H1 (cell line): ENCODE results near the gene GAK. TPM values are rescaled to one million over a fixed set of nuclear protein-coding genes. Genes with fewer than 3 reads are reported as not detected.

ENCODE experiments used
- KDM1A ChIP-seq: fragments of 200-600, 300-600 bp; sonication (generic); IDR thresholded peaks from 2 replicates; pipeline ENCODE4 v1.7.1; 2016; ENCODE audit warnings: mild to moderate bottlenecking, low read length, borderline replicate concordance
- SIN3A ChIP-seq, 2 experiments: IDR thresholded peaks in 1 of 2; conservative IDR thresholded peaks in 1 of 2; 2 replicates each; pipeline ENCODE4 v1.6.1; 2011 to 2012; ENCODE audit warnings: low read length in 2 of 2, improper control_type of control experiment in 1 of 2, low read depth in 1 of 2, mild to moderate bottlenecking in 1 of 2
- polyA plus RNA-seq, 7 experiments: library from polyadenylated mRNA; depleted of rRNA in 3 of 7; stranded (reverse) in 5 of 7; unstranded in 2 of 7; fragments of >200 nt in 5 of 7; fragments of 200-250 nt in 2 of 7; gene quantifications; 1 replicate in 5 of 7; 2 replicates in 1 of 7; 4 replicates in 1 of 7; pipeline versions ENCODE4 v1.2.1 to v1.2.3, GENCODE V29; 2011 to 2013; ENCODE audit warnings: missing spikeins in 2 of 7, mixed read lengths in 2 of 7
- total RNA-seq: library from RNA; stranded (reverse); fragmentation: NEBNext Ultra II Directional; extraction: Animal tissue kit (Norgen Biotek cat#: 25700); gene quantifications from 2 replicates; pipeline ENCODE4 v1.2.1, GENCODE V29; 2021

The GAK gene
- total and polyA plus RNA-seq, 2 of the 8 experiments (the other 6 are each of a cell fraction or from before 2014, with no cell fraction given): 31.5 to 70.8 TPM

GRCh38 chr4:957581-958313 is 25.6 kb upstream of the GAK start (continued):
- TF ChIP-seq SIN3A (conservative IDR thresholded peaks at IDR 0.05 in 1 of 2, IDR thresholded peaks at IDR 0.05 in 1 of 2; ENCODE audit: low read depth in 1 of 2, low read length in 2 of 2): no peak
- TF ChIP-seq KDM1A: no peak
